ENCODE measurements around the gene PACSIN2.
"Not testable (repeated sequence)": the region's sequence is repeated elsewhere in the genome, so short reads cannot be mapped to it uniquely, and the experiment has no call there.

Gene PACSIN2

GRCh38 chr22:42963231-42963595, 51.7 kb downstream of the PACSIN2 start:
- no peak for DNase-seq

GRCh38 chr22:42962295-42963230, 52.4 kb downstream of the PACSIN2 start:
- DNase-seq, result no peak

- no peak for DNase-seq
Measured at GRCh38 chr22:42961810-42962209, 53.1 kb downstream of the PACSIN2 start.

- DNase-seq, result not testable (repeated sequence)
Measured at GRCh38 chr22:42961400-42961690, 53.6 kb downstream of the PACSIN2 start.

- no peak for DNase-seq
Measured at GRCh38 chr22:42960531-42961399, 54.2 kb downstream of the PACSIN2 start.

GRCh38 chr22:42959576-42960509, 55.1 kb downstream of the PACSIN2 start:
- no peak for DNase-seq

GRCh38 chr22:42958937-42959336, 56.0 kb downstream of the PACSIN2 start:
- DNase-seq, result no peak

- DNase-seq, result no peak
Measured at GRCh38 chr22:42957958-42958357, 57.0 kb downstream of the PACSIN2 start.

- DNase-seq, result no peak
Measured at GRCh38 chr22:42957544-42957943, 57.4 kb downstream of the PACSIN2 start.

- no peak for DNase-seq
Measured at GRCh38 chr22:42955848-42956247, 59.1 kb downstream of the PACSIN2 start.

- DNase-seq, result no peak
Measured at GRCh38 chr22:42955087-42955635, 59.8 kb downstream of the PACSIN2 start.

- DNase-seq, result not testable (repeated sequence)
Measured at GRCh38 chr22:42953751-42954150, 61.2 kb downstream of the PACSIN2 start.

- DNase-seq, result no peak
Measured at GRCh38 chr22:42951093-42951710, 63.7 kb downstream of the PACSIN2 start.

- DNase-seq, result no peak
Measured at GRCh38 chr22:42950281-42950680, 64.7 kb downstream of the PACSIN2 start.

GRCh38 chr22:42949159-42949558, 65.8 kb downstream of the PACSIN2 start:
- DNase-seq, result no peak

GRCh38 chr22:42948294-42948693, 66.7 kb downstream of the PACSIN2 start:
- no peak for DNase-seq

- no peak for DNase-seq
Measured at GRCh38 chr22:42947211-42947990, 67.5 kb downstream of the PACSIN2 start.

- no peak for DNase-seq
Measured at GRCh38 chr22:42946546-42947198, 68.3 kb downstream of the PACSIN2 start.

- DNase-seq, result no peak
Measured at GRCh38 chr22:42945736-42946135, 69.2 kb downstream of the PACSIN2 start.

GRCh38 chr22:42945027-42945426, 69.9 kb downstream of the PACSIN2 start:
- no peak for DNase-seq

- DNase-seq, result no peak
Measured at GRCh38 chr22:42944409-42944808, 70.5 kb downstream of the PACSIN2 start.

All from activated CD4-positive, alpha-beta T cell treated with anti-CD3 and anti-CD28 coated beads, Interleukin-2, amount 50 U/mL, for 16 hours (primary cell).